Loucy (cell line): ENCODE measurements around the gene TRABD2B.

Experiments
- H2AFZ ChIP-seq: fragments of 200-600 bp; sonication (generic); 2 replicates; pipeline ENCODE4 v1.6.0; 2016; ENCODE audit warnings: antibody characterized with exemption, mild to moderate bottlenecking, low read length, moderate library complexity
- H3F3A ChIP-seq: fragments of 200-600 bp; 2 replicates; pipeline ENCODE4 v1.6.0; 2016; ENCODE audit warnings: antibody characterized with exemption, low read depth, mild to moderate bottlenecking
- H3K27me3 ChIP-seq: fragments of 200-600 bp; sonication (generic); 2 replicates; pipeline ENCODE4 v1.6.1; 2014; ENCODE audit warnings: low read length, mild to moderate bottlenecking; ENCODE audit not compliant: insufficient read depth, poor library complexity, severe bottlenecking
- H3K36me3 ChIP-seq: fragments of 200-600 bp; sonication (generic); 2 replicates; pipeline ENCODE4 v1.6.1; 2016; ENCODE audit warnings: low read length; ENCODE audit not compliant: insufficient read depth
- H3K4me1 ChIP-seq: fragments of 200-600 bp; sonication (generic); 2 replicates; pipeline ENCODE4 v1.5.1; 2014; ENCODE audit warnings: low read length, mild to moderate bottlenecking; ENCODE audit not compliant: insufficient read depth, poor library complexity, severe bottlenecking
- H3K4me2 ChIP-seq: fragments of 200-600 bp; sonication (generic); 2 replicates; pipeline ENCODE4 v1.6.0; 2014; ENCODE audit warnings: antibody characterized with exemption, low read length, low read depth, mild to moderate bottlenecking; ENCODE audit not compliant: poor library complexity, severe bottlenecking
- H3K4me3 ChIP-seq: fragments of 200-600 bp; sonication (generic); 2 replicates; pipeline ENCODE4 v1.5.1; 2014; ENCODE audit warnings: low read length, mild to moderate bottlenecking, mixed read lengths; ENCODE audit not compliant: poor library complexity, severe bottlenecking
- H3K79me2 ChIP-seq: fragments of 200-600 bp; sonication (generic); 2 replicates; pipeline ENCODE4 v1.6.1; 2014; ENCODE audit warnings: low read length; ENCODE audit not compliant: insufficient read depth
- H3K9ac ChIP-seq: fragments of 200-600 bp; sonication (generic); 2 replicates; pipeline ENCODE4 v1.6.0; 2014; ENCODE audit warnings: mild to moderate bottlenecking, low read depth, low read length, moderate library complexity; ENCODE audit not compliant: poor library complexity, severe bottlenecking
- H3K9me2 ChIP-seq: fragments of 200-600 bp; sonication (generic); replicated peaks from 2 replicates; pipeline ENCODE4 v1.6.1; 2016; ENCODE audit warnings: low read depth, low read length, mixed read lengths
- H3K9me3 ChIP-seq: fragments of 200-600 bp; sonication (generic); 2 replicates; pipeline ENCODE4 v1.6.1; 2014; ENCODE audit warnings: mild to moderate bottlenecking, antibody characterized with exemption, low read length, low read depth; ENCODE audit not compliant: insufficient read depth
- H4K20me1 ChIP-seq: fragments of 200-600 bp; sonication (generic); 2 replicates; pipeline ENCODE4 v1.6.0; 2014; ENCODE audit warnings: antibody characterized with exemption, low read length, mild to moderate bottlenecking; ENCODE audit not compliant: insufficient read depth, poor library complexity, severe bottlenecking
- CTCF ChIP-seq: fragments of 200-600 bp; sonication (generic); conservative IDR thresholded peaks from 2 replicates; pipeline ENCODE4 v1.5.1; 2014; ENCODE audit warnings: mild to moderate bottlenecking, antibody characterized with exemption, low read length
- EZH2phosphoT487 ChIP-seq: fragments of 200-600 bp; IDR thresholded peaks from 2 replicates; pipeline ENCODE4 v1.6.1; 2018; ENCODE audit warnings: antibody characterized with exemption, mild to moderate bottlenecking, moderate library complexity, borderline replicate concordance

Gene TRABD2B

DNA sequence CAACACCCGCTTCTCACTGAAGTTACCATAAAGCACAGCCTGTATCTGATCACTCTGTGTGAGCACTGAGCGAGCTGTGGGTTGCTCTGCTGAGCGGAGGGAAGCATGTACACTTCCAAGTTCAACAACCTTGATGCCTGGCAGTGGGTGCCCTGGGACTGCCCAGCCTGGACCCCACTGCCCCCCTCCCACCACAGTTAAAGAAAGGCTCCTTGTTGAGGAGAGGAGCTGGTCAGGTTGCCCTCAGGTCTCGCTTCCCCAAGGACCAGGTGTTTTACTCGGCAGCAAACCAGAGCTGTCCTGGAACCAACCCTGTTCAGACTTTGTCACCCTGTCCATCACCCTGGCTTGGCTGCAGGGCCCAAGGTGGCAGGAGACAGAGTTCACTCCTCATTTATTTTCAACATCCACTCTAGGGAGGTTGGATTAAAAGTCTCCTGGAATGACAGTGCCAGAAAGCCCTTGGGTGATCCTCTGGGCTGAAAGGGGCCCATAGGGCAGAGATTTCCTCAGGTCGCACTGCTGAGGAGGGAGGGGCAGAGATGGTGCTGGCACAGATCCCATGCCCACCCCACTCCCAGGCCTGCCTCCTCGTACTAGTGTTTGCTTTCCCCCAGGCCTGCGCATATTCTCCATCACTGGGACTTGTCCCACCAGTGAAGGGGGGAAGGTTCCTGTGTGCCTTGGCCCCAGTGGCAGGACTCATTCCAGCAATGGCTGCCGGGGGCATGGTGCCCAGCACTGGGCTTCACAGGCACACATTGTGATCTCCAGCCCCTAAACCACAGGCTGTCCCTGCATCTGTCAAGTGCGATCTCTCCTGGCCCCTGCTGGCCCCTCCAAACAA is 101.7 kb downstream of the TRABD2B start:
- Histone ChIP-seq H2AFZ (no peak overlapping the region), H3K9ac (no peak overlapping the region), H3K79me2 (no peaks in the 10 kb centered on the region), H3K4me2 (no peak overlapping the region), H3K4me3 (no peak overlapping the region), H3K9me2 (no peaks in the 10 kb centered on the region), H3F3A (no peaks in the 10 kb centered on the region), H4K20me1 (no peaks in the 10 kb centered on the region), H3K36me3 (no peaks in the 10 kb centered on the region), H3K4me1 (no peaks in the 10 kb centered on the region), H3K27me3 (no peaks in the 10 kb centered on the region), H3K9me3 (no peaks in the 10 kb centered on the region)
- no peak for TF ChIP-seq EZH2phosphoT487
- no peak for TF ChIP-seq CTCF

DNA sequence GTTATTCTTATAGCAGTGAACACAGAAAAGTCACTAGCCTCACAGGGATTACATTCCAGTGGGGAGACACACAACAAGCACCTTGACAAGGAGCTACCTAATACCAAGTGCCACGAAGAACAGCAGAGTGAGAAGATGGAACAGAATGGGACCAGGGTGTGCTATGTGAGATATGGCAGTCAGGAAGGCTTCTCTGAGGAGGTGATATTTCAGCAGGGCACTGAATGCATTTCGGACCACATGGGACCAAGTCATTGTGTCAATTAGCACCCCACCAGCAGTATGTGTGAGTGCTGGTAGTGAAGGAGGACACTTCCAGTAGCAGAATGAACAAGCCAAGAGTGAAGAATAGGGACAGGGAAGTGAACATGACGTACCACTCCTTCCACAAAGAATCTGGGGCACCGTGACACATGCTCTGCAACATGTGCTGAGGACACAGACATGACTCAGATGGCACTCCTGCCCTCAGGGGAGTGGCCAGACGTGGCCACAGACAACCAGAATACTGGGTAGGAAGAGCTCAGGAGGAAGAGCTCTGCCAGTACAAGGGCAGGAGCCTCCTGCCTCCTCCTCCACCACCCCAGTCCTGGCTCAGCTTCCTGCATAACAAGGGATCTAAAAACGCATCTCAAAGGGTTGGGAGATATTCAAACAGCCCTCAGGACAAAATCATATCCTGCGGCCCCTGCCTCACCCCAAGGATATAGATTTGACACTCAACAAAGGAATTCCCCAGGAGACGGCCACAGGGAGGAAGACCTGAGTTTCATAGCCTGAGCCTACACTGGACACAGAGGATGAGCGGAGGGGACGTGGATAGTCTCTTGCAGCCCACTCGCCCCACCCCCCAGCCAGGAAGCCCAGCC is 102.5 kb downstream of the TRABD2B start:
- Histone ChIP-seq H3K9ac (no peak overlapping the region), H3K4me2 (no peak overlapping the region), H3K9me2 (no peaks in the 10 kb centered on the region), H4K20me1 (no peaks in the 10 kb centered on the region), H3K79me2 (no peaks in the 10 kb centered on the region), H3K4me3 (no peak overlapping the region), H3K36me3 (no peaks in the 10 kb centered on the region), H3K27me3 (no peaks in the 10 kb centered on the region), H2AFZ (no peak overlapping the region), H3K9me3 (no peaks in the 10 kb centered on the region), H3K4me1 (no peaks in the 10 kb centered on the region), H3F3A (no peaks in the 10 kb centered on the region)
- TF ChIP-seq CTCF (no peak), EZH2phosphoT487 (no peak)

GRCh38 chr1:47893412-47893811 is 103.8 kb downstream of the TRABD2B start:
- no peaks in the 10 kb centered on the region for H3K79me2 ChIP-seq
- no peaks in the 10 kb centered on the region for H3K36me3 ChIP-seq
- no peaks in the 10 kb centered on the region for H3K27me3 ChIP-seq

More at GRCh38 chr1:47893412-47893811, 103.8 kb downstream of the TRABD2B start:
- Histone ChIP-seq H3K4me1 (no peaks in the 10 kb centered on the region), H2AFZ (no peak overlapping the region), H3K4me2 (no peak overlapping the region), H3F3A (no peaks in the 10 kb centered on the region), H3K9me2 (no peaks in the 10 kb centered on the region), H3K4me3 (no peak overlapping the region), H3K9me3 (no peaks in the 10 kb centered on the region), H3K9ac (no peak overlapping the region), H4K20me1 (no peaks in the 10 kb centered on the region)
- TF ChIP-seq CTCF (no peak), EZH2phosphoT487 (no peak)
